D721Med (cell line): ENCODE results near the gene TENT4A.

Experiments
- DNase-seq: peaks from one replicate; pipeline ENCODE4 v3.0.0; 2011; ENCODE audit warnings: low spot score; ENCODE audit not compliant: insufficient read length
- FAIRE-seq: peaks from 2 replicates; lab custom pipeline; 2011; peaks lifted over from hg19 to GRCh38; lab: Jason Lieb, UNC
- TF ChIP-seq, protein P1 (sequence below): IDR thresholded peaks from 2 replicates; pipeline ENCODE4 v1.5.1; 2012; ENCODE audit warnings: mild to moderate bottlenecking, control low read depth; ENCODE audit not compliant: insufficient read depth; ENCODE audit errors: missing control alignments

The TENT4A gene

DNA sequence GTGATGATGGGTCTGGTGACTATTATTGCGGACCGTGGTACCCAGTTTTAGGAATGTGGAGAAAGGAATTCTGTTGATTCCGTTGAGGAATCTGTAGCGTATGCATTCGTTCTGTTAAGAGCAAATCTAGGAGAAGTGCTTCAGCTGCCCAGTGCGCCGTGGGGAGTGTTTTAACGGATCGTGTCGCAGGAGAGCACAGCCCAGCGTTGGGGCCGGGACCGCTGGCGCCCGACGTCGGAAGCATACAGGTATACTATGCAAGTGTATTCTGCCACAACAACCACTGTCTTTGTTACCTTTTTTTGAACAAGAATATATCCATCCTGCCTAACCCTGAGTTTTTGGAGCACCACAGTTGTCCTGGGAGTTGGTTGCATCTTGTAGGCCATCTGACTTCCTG is 42.7 kb downstream of the TENT4A start:
- TF ChIP-seq, protein P1, sequence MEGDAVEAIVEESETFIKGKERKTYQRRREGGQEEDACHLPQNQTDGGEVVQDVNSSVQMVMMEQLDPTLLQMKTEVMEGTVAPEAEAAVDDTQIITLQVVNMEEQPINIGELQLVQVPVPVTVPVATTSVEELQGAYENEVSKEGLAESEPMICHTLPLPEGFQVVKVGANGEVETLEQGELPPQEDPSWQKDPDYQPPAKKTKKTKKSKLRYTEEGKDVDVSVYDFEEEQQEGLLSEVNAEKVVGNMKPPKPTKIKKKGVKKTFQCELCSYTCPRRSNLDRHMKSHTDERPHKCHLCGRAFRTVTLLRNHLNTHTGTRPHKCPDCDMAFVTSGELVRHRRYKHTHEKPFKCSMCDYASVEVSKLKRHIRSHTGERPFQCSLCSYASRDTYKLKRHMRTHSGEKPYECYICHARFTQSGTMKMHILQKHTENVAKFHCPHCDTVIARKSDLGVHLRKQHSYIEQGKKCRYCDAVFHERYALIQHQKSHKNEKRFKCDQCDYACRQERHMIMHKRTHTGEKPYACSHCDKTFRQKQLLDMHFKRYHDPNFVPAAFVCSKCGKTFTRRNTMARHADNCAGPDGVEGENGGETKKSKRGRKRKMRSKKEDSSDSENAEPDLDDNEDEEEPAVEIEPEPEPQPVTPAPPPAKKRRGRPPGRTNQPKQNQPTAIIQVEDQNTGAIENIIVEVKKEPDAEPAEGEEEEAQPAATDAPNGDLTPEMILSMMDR: no peak
- DNase-seq (no peak), FAIRE-seq (no peak)

DNA sequence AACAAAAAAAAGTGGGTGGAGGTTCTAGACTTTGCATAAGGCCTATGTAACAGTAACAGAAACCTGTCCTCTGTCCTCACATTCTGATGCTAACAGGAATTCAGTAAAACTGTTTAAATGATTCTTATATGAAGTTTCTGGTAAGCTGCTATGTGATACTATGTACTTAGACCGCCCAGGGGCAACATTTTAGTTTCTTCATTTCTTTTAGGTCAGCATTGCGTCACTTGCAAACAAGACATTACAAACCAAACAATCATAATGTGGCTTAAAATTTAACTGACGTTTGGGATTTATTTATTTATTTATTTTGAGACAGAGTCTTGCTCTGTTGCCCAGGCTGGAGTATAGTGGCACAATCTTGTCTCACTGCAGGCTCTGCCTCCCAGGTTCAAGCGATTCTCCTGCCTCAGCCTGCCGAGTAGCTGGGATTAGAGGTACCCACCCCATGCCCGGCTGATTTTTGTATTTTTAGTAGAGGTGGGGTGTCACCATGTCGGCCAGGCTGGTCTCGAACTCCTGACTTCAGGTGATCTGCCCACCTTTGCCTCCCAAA is 44.3 kb downstream of the TENT4A start:
- DNase-seq (no peak), FAIRE-seq (no peak)
- TF ChIP-seq, protein P1: no peak

DNA sequence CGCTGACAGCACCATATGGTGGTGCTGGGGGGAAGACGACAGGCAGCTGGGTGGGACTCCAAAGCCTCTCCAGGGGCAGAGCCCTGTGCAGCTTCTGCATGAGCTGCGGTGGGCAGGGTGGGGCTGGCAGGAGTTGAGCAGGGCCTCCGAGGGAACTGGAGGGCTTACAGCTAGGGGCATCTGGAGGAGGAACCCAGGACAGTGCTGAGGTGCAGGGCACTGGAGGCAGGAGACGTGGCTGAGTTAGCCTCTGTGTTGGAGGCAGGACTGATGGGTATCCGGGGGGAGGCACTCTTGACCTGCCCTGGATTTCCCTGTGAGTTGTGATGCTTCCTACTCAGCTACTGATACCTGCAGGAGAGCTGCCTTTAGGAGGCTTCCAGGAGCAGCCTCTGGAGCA is 45.0 kb downstream of the TENT4A start:
- DNase-seq (no peak), FAIRE-seq (no peak)

DNA sequence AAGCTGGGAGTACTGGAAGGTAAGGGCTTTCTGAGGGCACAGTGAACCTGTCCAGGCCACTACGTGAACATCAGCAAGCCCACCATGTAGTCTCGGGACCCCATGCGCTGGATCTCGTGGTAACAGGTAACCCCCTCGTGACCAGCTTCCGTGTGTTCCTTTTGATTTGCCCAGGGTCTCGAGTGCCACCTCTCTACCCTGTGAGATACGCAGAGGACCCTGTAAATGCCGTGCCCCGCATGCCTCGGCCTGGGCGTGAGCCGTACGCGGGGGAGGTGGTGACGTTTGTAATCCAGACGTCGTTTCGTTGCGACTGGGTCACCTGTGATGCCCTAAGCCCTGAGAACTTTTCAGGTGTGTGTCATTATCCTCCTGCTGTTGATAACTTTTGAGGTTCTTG is 45.5 kb downstream of the TENT4A start:
- TF ChIP-seq, protein P1: no peak
- FAIRE-seq (no peak), DNase-seq (no peak)

More for the DNA sequence above, 45.0 kb downstream of the TENT4A start:
- TF ChIP-seq, protein P1: no peak

DNA sequence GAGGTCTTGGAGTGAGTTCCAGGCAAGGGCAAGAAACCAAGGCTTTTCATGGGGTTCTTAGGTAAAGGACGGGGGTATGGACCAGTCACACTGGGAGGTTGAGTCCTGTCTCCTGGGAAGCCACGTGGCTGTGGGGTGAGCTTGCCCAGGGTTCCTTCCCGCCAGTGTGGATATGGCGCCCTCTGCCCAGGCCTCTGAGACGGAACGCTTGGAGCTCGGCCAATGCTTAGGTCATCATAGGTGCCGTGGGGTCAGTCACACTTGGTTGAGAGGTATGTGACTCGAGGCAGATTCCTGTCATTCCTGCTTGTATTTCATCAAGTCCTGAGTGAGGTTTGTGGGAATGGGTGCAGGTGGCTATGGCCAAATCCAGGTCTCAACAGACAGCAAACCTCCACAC is 46.2 kb downstream of the TENT4A start:
- TF ChIP-seq, protein P1: no peak

DNA sequence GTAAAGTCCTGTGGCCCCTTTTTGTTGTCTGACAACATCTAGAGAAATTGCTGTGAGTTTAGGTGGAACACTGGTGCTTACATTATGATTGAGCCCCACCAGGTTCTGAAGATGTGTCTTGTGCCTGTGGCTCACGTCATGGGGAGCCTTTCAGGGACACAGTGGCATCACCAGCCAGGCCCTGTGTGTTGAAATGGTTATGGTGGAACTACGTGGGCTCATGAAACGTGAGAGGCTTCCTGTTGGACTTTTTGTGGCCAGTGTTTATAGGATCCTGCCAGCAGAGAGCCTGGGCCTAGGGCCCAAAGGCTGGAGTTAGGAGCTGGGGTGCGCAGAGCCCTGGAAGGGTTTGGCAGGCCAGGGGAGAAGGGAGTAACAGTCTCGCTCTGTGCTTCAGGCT is 46.8 kb downstream of the TENT4A start:
- FAIRE-seq (no peak), DNase-seq (no peak)
- TF ChIP-seq, protein P1: no peak

More for the DNA sequence above, 46.2 kb downstream of the TENT4A start:
- no peak for DNase-seq
- no peak for FAIRE-seq

DNA sequence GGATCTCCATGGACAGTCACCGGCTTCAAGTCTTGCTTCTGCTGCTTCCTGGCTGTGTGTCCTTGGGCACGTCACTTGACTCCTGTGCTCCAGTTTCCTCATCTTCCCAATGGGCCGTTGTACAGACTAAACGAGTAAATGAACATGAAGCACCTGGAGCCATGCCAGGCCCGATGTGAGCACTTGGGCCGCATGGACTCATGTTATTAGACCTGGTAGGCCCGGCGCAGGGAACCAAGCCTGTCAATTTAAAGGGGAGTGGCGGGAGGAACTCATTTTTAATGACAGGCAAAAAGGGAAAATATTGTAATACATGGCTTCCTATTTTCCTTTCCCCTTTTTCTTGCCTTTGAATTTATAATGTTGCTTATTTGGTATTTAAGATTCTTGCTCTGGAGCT is 47.5 kb downstream of the TENT4A start:
- TF ChIP-seq, protein P1: no peak
- FAIRE-seq: no peak
- DNase-seq: no peak
